GM12891 (cell line): ENCODE results near the gene COLEC11.

Experiments
- POLR2A ChIP-seq: IDR thresholded peaks from 2 replicates; pipeline ENCODE4 v1.6.1; 2011; ENCODE audit warnings: low read depth, low read length, control low read depth
- POLR2AphosphoS5 ChIP-seq: IDR thresholded peaks from 2 replicates; pipeline ENCODE4 v1.6.1; 2011; ENCODE audit warnings: low read depth, low read length, control low read depth
- POU2F2 ChIP-seq: IDR thresholded peaks from 2 replicates; pipeline ENCODE4 v1.6.1; 2011; ENCODE audit warnings: low read depth, mild to moderate bottlenecking, control low read depth, low read length, moderate library complexity

GRCh38 chr2:3647246-3647645 is 52.3 kb downstream of the COLEC11 start:
- TF ChIP-seq POLR2AphosphoS5 (no peak), POLR2A (no peak), POU2F2 (no peak)
